Keratinocyte (primary cell): Measurements from ENCODE around the gene PDS5A.

Experiments used
- EZH2 ChIP-seq: IDR thresholded peaks from one replicate; pipeline ENCODE4 v1.6.1; 2012; ENCODE audit warnings: inconsistent platforms, mild to moderate bottlenecking, low read length, moderate library complexity
- TF ChIP-seq, protein P1 (sequence below), 3 experiments: IDR thresholded peaks in 1 of 3; conservative IDR thresholded peaks in 1 of 3; optimal IDR thresholded peaks in 1 of 3; 2 replicates in 2 of 3; 3 replicates in 1 of 3; pipeline versions ENCODE3 to v1.5.1; 2011; ENCODE audit warnings: low read length in 3 of 3, mild to moderate bottlenecking in 3 of 3, moderate library complexity in 2 of 3, control low read depth in 1 of 3, inconsistent platforms in 1 of 3; ENCODE audit not compliant: insufficient read depth in 2 of 3; ENCODE audit errors: extremely low read depth in 1 of 3

DNA sequence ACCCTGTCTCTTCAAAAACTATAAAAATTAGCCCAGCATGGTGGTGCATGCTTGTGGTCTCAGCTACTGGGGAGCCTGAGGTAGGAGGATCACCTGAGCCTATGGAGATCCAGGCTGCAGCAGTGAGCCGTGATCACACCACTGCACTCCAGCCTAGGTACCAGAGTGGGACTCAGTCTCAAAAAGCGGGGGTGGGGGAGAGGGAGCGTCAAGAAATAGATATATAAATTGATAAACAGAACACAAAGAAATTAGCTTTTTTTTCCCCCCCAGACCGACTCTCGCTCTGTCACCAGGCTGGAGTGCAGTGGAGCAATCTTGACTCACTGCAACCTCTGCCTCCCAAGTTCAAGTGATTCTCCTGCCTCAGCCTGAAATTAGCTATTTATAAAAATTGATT lies 14.1 kb downstream of the PDS5A start:
- TF ChIP-seq, protein P1, sequence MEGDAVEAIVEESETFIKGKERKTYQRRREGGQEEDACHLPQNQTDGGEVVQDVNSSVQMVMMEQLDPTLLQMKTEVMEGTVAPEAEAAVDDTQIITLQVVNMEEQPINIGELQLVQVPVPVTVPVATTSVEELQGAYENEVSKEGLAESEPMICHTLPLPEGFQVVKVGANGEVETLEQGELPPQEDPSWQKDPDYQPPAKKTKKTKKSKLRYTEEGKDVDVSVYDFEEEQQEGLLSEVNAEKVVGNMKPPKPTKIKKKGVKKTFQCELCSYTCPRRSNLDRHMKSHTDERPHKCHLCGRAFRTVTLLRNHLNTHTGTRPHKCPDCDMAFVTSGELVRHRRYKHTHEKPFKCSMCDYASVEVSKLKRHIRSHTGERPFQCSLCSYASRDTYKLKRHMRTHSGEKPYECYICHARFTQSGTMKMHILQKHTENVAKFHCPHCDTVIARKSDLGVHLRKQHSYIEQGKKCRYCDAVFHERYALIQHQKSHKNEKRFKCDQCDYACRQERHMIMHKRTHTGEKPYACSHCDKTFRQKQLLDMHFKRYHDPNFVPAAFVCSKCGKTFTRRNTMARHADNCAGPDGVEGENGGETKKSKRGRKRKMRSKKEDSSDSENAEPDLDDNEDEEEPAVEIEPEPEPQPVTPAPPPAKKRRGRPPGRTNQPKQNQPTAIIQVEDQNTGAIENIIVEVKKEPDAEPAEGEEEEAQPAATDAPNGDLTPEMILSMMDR (optimal IDR thresholded peaks at IDR 0.05 in 1 of 3, IDR thresholded peaks at IDR 0.05 in 1 of 3, conservative IDR thresholded peaks at IDR 0.05 in 1 of 3; ENCODE audit: extremely low read depth in 1 of 3, insufficient read depth in 2 of 3, low read length in 3 of 3) = no peak
- TF ChIP-seq EZH2 = no peak
